Left ventricle myocardium inferior (tissue), 1 donor: ENCODE results near the gene MEGF11. TPM values are rescaled to one million over a fixed set of nuclear protein-coding genes. Genes with fewer than 3 reads are reported as not detected.

Experiments
- DNase-seq: peaks from one replicate; pipeline ENCODE4 v3.0.0-alpha.2; 2020
- H3K27ac ChIP-seq: fragments of 200-600 bp; replicated peaks from 2 replicates; pipeline ENCODE4 v1.8.0; 2021
- H3K27me3 ChIP-seq: fragments of 200-600 bp; 2 replicates; pipeline ENCODE4 v1.8.0; 2021; ENCODE audit warnings: low read depth
- H3K36me3 ChIP-seq: fragments of 200-600 bp; 2 replicates; pipeline ENCODE4 v1.8.0; 2021
- H3K4me1 ChIP-seq: fragments of 200-600 bp; 2 replicates; pipeline ENCODE4 v1.8.0; 2021
- H3K4me3 ChIP-seq: fragments of 200-600 bp; 2 replicates; pipeline ENCODE4 v1.8.0; 2021; ENCODE audit warnings: mild to moderate bottlenecking, moderate library complexity
- H3K9me3 ChIP-seq: fragments of 200-600 bp; replicated peaks from 2 replicates; pipeline ENCODE4 v1.8.0; 2021
- intact Hi-C: fragments of 100-400 bp; cut with micrococcal nuclease; formaldehyde crosslinking; loops from one replicate; pipeline ENCODE4 v1.11.0; 2022
- total RNA-seq: library from RNA; stranded (reverse); fragmentation: NEBNext Ultra II Directional; extraction: Animal tissue kit (Norgen Biotek cat#: 25700); gene quantifications from one replicate; pipeline ENCODE4 v1.2.1, GENCODE V29; 2021
- TF ChIP-seq, protein P1 (sequence below): fragments of 200-600 bp; IDR thresholded peaks from 2 replicates; pipeline ENCODE4 v1.8.0; 2021; ENCODE audit warnings: antibody characterized with exemption, mild to moderate bottlenecking, borderline replicate concordance
- donor health status: DM: no; HTN: yes; CAD: no; lungs with severe emphysema.

MEGF11 gene
- total RNA-seq, 1 donor from 2014 or later = not detected

DNA sequence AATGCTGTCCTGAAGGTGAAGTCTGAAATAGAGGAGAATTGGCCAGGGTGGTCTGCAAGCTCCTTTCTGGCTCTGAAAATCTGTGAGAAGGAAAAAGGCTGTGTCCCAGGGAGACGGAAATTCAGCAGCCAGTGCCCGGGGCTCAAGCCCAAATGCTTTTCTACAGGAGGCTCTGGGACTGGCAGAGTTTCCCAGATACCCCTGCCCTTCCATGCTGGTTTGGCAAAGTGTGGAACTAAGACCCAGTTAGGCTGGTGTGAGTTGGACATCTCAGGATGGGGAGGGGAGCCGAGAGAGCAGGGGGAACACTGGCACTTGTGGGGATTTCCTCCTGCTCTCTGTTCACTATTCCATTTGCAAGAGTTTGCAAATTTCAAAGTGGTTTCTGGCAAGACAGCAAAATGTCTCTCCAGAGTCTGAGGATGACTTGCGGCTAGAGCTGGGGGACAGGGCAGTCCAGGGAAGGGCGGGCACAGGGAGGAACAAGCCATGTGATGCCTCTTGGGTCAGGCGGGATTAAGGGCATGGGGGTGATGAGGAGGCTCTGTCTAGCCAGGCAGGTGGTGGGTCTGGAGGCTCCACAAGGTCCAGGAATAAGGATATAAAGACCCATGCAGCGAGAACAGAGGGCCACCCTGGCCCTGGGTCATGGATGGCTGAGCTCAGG lies 231.9 kb downstream of the MEGF11 start:
- intact Hi-C loops = no loop called here
- peaks cover 81% of the 10 kb centered on the region for H3K27me3 ChIP-seq

DNA sequence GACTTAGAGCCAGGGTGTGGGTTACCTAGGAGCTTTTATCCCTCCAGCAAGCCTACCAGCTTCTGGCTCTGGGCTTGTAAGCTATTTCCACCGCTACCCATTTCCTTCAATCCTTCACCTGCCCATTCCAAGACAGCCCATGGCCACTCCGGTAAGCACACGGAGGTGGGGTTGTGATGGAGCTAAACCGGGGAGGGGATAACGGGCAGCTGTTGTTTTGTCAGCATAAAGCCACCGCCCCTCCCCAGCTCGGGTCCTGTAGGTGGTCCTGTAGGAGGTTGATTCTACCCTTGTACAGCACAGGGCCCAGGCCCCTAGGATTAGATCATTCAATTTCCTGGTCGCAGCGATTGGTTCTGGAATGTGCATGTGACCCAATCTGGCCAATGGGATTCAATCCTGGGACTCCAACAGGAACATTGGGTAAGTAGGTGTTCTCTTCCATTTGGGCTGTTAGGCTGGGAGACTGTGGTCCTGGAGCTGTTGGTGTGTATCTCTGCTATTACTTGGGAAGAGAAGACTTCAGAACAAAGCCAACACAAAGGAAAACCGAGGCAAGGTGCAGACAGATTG lies 233.6 kb downstream of the MEGF11 start:
- Histone ChIP-seq H3K36me3 (no peaks in the 10 kb centered on the region), H3K4me1 (no peaks in the 10 kb centered on the region), H3K9me3 (no peaks in the 10 kb centered on the region), H3K27me3 (peaks cover 68% of the 10 kb centered on the region), H3K4me3 (no peak overlapping the region), H3K27ac (no peak overlapping the region)
- no peak for DNase-seq
- TF ChIP-seq, protein P1, sequence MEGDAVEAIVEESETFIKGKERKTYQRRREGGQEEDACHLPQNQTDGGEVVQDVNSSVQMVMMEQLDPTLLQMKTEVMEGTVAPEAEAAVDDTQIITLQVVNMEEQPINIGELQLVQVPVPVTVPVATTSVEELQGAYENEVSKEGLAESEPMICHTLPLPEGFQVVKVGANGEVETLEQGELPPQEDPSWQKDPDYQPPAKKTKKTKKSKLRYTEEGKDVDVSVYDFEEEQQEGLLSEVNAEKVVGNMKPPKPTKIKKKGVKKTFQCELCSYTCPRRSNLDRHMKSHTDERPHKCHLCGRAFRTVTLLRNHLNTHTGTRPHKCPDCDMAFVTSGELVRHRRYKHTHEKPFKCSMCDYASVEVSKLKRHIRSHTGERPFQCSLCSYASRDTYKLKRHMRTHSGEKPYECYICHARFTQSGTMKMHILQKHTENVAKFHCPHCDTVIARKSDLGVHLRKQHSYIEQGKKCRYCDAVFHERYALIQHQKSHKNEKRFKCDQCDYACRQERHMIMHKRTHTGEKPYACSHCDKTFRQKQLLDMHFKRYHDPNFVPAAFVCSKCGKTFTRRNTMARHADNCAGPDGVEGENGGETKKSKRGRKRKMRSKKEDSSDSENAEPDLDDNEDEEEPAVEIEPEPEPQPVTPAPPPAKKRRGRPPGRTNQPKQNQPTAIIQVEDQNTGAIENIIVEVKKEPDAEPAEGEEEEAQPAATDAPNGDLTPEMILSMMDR = no peak
- intact Hi-C loops = no loop called here

More for the DNA sequence above, 231.9 kb downstream of the MEGF11 start:
- DNase-seq = no peak
- TF ChIP-seq, protein P1 = no peak
- Histone ChIP-seq H3K27ac (no peak overlapping the region), H3K4me3 (no peak overlapping the region), H3K4me1 (no peaks in the 10 kb centered on the region), H3K36me3 (no peaks in the 10 kb centered on the region), H3K9me3 (no peaks in the 10 kb centered on the region)

GRCh38 chr15:66019368-66019767 lies 234.2 kb downstream of the MEGF11 start:
- intact Hi-C loops = no loop called here
- TF ChIP-seq, protein P1 = no peak
- no peaks in the 10 kb centered on the region for H3K9me3 ChIP-seq

GRCh38 chr15:66018488-66018797 lies 235.1 kb downstream of the MEGF11 start:
- Histone ChIP-seq H3K9me3 (no peaks in the 10 kb centered on the region), H3K36me3 (no peaks in the 10 kb centered on the region), H3K4me1 (no peaks in the 10 kb centered on the region), H3K27me3 (peaks cover 61% of the 10 kb centered on the region), H3K27ac (no peak overlapping the region), H3K4me3 (no peak overlapping the region)
- no peak for DNase-seq
- intact Hi-C loops = no loop called here
- TF ChIP-seq, protein P1 = no peak

More at GRCh38 chr15:66019368-66019767, 234.2 kb downstream of the MEGF11 start:
- no peak overlapping the region for H3K4me3 ChIP-seq
- DNase-seq = no peak
- no peaks in the 10 kb centered on the region for H3K4me1 ChIP-seq
- peaks cover 68% of the 10 kb centered on the region for H3K27me3 ChIP-seq
- H3K27ac ChIP-seq = no peak overlapping the region
- H3K36me3 ChIP-seq = no peaks in the 10 kb centered on the region

DNA sequence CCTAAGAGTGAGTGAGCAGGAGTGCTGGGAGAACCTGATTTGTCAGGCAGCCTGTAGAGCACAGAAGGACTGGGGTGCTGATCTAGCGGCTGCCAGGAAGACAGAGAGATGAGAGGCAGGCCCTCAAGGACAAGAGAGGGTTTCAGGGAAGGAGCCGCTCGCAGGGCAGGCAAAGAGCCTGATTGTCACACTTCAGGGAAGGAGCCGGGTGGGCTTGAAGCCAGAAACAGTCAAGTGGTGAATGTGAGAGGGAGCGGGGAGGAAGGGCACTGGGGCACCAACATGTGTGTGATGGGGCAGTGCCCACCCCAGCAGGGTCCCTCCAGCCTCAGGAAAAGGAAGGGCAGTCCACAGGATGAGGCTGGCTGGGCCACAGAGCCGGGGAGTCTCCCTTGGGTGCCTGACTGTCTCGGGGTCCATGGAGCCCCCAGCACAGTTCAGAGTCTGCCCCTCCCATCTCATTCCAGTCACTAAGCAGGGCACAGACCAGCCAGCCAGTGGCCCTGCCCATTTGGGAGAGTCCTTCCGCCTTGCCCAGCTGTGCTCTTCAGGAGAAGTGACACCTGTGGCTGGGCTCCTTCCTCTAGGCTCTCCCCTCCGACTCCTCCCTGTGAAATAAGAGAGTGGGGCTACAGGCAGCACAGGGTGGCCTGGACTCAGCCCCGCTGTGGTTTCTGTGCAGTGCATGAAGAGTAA lies 235.6 kb downstream of the MEGF11 start:
- H3K9me3 ChIP-seq = no peaks in the 10 kb centered on the region
- intact Hi-C loops = no loop called here
- no peaks in the 10 kb centered on the region for H3K4me1 ChIP-seq
- H3K4me3 ChIP-seq = no peak overlapping the region
- TF ChIP-seq, protein P1 = no peak
- H3K27ac ChIP-seq = no peak overlapping the region
- no peaks in the 10 kb centered on the region for H3K36me3 ChIP-seq
- peaks cover 56% of the 10 kb centered on the region for H3K27me3 ChIP-seq
- no peak for DNase-seq
